Dermis microvascular lymphatic vessel endothelial cell (primary cell): ENCODE results near the gene NEO1. TPM values are rescaled to one million over a fixed set of nuclear protein-coding genes. Genes with fewer than 3 reads are reported as not detected.

ENCODE experiments used
- DNase-seq, 2 donors: peaks; one replicate each; pipeline versions ENCODE4 v3.0.0 to v3.0.0-alpha.2; 2010; ENCODE audit warnings: low read depth in 2 of 2
- total RNA-seq: library from RNA; depleted of rRNA; stranded (reverse); fragments of >200 nt; gene quantifications from 2 replicates; pipeline ENCODE4 v1.2.1, GENCODE V29; 2014

NEO1 gene
- total RNA-seq, 1 donor from 2014 or later, result 1.9 TPM

GRCh38 chr15:73353734-73354133 lies 301.5 kb downstream of the NEO1 start:
- DNase-seq, result no peak

DNA sequence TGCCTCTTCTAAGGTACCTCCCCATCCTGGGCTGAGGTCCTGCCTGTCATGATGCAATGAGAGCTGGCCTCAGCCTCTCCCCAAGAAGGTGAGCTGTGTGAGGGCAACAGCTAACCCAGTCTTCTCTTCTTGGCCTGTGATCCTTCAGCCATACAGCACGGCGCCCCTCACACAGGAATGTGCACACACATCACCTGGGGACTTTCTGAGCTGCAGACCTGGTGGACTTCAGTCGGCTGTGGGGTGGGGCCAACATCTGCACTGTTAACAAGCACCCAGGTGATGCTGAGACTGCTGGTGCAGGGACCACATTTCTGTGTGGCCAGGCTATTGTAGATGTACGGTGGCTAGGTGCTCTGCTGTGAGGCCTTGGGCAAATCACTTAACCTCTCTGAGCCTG lies 302.0 kb downstream of the NEO1 start:
- no peak for DNase-seq
